H7 (cell line): ENCODE results near the gene CWC25. TPM values are rescaled to one million over a fixed set of nuclear protein-coding genes. Genes with fewer than 3 reads are reported as not detected.

ENCODE experiments used
- total RNA-seq: library from RNA; depleted of rRNA; stranded (reverse); fragments of >200 nt; shearing (Covaris generic); gene quantifications from 2 replicates; pipeline ENCODE4 v1.2.3, GENCODE V29; 2014; rRNA removed

CWC25 gene
- total RNA-seq, 1 experiment from 2014 or later, result 8.2 TPM

Other genes with a start within 250 kb of the CWC25 start
- gene SRCIN1, start 219.4 kb downstream of the CWC25 start, total RNA-seq, result 2.3 TPM in 2 replicates
- gene EPOP, start 150.4 kb downstream of the CWC25 start, total RNA-seq, result 6.1 and 6.2 TPM in 2 replicates
- 17.8 and 22.1 TPM in 2 replicates for gene MLLT6, start 120.0 kb downstream of the CWC25 start, total RNA-seq
- 2.9 TPM in 2 replicates for gene CISD3, start 95.0 kb downstream of the CWC25 start, total RNA-seq
- gene PCGF2, start 77.0 kb downstream of the CWC25 start, total RNA-seq, result 19.3 and 27.0 TPM in 2 replicates
- 514 and 530 TPM in 2 replicates for gene PSMB3, start 72.6 kb downstream of the CWC25 start, total RNA-seq
- gene PIP4K2B, start 25.8 kb downstream of the CWC25 start, total RNA-seq, result 48.5 and 51.7 TPM in 2 replicates
- 1,201 and 1,441 TPM in 2 replicates for gene RPL23, start 28.4 kb upstream of the CWC25 start, total RNA-seq
- 122 and 149 TPM in 2 replicates for gene LASP1, start 44.7 kb upstream of the CWC25 start, total RNA-seq
- gene FBXO47, start 142.1 kb upstream of the CWC25 start, total RNA-seq, result not detected in 2 replicates